Measurements from ENCODE around the gene AFMID. TPM values are rescaled to one million over a fixed set of nuclear protein-coding genes. Genes with fewer than 3 reads are reported as not detected.
A peak's percentile ranks its signal among the peaks of the same experiment; 100 is the strongest.

AFMID gene
- total and polyA plus RNA-seq, 2 of the 13 experiments (the other 11 are each of a cell fraction or from before 2014, with no cell fraction given): 249 to 270 TPM

GRCh38 chr17:78137392-78138203, 49.6 kb upstream of the AFMID start (continued):
- 0 out of 2 replicates have a peak, but pooled peaks have one; percentile 29 for TF ChIP-seq ZNF142 (CRISPR knock-in tag; IDR thresholded peaks at IDR 0.05)
- no peak for TF ChIP-seq SP5 (CRISPR knock-in tag; IDR thresholded peaks at IDR 0.05; ENCODE audit: borderline replicate concordance, low read depth)
- no peak for TF ChIP-seq ZNF124 (CRISPR knock-in tag; IDR thresholded peaks at IDR 0.05)
- no peak for TF ChIP-seq ZNF496 (CRISPR knock-in tag; IDR thresholded peaks at IDR 0.05; ENCODE audit: insufficient replicate concordance)
- peak; percentile 36; the same call in 1 of the 2 replicates for TF ChIP-seq ZFX (CRISPR knock-in tag; IDR thresholded peaks at IDR 0.05; ENCODE audit: low read depth)
- no peak for TF ChIP-seq HNF1A (IDR thresholded peaks at IDR 0.05; ENCODE audit: low read depth)
- TF ChIP-seq HNF1A (CRISPR knock-in tag; IDR thresholded peaks at IDR 0.05; ENCODE audit: borderline replicate concordance): no peak
- 0 out of 2 replicates have a peak, but pooled peaks have one; percentile 35 for TF ChIP-seq ZNF782 (CRISPR knock-in tag; IDR thresholded peaks at IDR 0.05; ENCODE audit: borderline replicate concordance)
- no peak for TF ChIP-seq HOXA7 (CRISPR knock-in tag; IDR thresholded peaks at IDR 0.05)
- no peak for TF ChIP-seq ZNF512B (CRISPR knock-in tag; IDR thresholded peaks at IDR 0.05; ENCODE audit: borderline replicate concordance)
- peak in 1 of 2 experiments; percentile 32; a peak in 1 of 4 replicates for TF ChIP-seq KLF16 (CRISPR knock-in tag; IDR thresholded peaks at IDR 0.05)

Data from HepG2 (cell line).